GM19452 (cell line): Measurements from ENCODE around the gene LARGE1.
"Not testable (repeated sequence)": the region's sequence is repeated elsewhere in the genome, so short reads cannot be mapped to it uniquely, and the experiment has no call there.

ENCODE experiments used
- ATAC-seq: cut with Tn5 transposase; IDR thresholded peaks from one replicate; pipeline ENCODE4 v1.9.1; 2021; ENCODE audit not compliant: unreplicated experiment

LARGE1 gene

DNA sequence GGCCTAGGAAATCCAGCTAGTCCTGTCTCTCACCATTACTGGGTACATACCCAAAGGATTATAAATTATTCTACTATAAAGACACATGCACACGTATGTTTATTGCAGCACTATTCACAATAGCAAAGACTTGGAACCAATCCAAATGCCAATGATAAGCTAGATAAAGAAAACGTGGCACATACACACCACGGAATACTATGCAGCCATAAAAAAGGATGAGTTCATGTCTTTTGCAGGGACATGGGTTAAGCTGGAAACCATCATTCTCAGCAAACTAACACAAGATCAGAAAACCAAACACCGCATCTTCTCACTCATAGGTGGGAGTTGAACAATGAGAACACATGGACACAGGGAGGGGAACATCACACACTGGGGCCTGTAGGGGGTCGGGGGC is 61.6 kb downstream of the LARGE1 start:
- ATAC-seq, result not testable (repeated sequence)

DNA sequence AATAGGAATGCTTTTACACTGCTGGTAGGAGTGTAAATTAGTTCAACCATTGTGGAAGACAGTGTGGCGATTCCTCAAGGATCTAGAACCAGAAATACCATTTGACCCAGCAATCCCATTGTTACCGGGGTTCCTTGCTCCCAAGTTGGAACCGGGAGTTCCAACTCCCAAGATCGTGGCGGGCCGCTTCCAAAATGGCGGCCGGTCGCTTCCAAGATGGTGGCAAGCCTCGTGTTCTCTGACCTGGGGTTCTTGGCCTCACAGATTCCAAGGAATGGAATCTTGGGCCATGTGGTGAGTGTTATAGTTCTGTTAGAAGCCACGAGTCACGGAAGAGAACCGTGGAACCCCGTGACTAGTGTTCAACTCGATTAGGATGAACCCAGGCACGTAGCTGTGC is 62.5 kb downstream of the LARGE1 start:
- ATAC-seq, result not testable (repeated sequence)

DNA sequence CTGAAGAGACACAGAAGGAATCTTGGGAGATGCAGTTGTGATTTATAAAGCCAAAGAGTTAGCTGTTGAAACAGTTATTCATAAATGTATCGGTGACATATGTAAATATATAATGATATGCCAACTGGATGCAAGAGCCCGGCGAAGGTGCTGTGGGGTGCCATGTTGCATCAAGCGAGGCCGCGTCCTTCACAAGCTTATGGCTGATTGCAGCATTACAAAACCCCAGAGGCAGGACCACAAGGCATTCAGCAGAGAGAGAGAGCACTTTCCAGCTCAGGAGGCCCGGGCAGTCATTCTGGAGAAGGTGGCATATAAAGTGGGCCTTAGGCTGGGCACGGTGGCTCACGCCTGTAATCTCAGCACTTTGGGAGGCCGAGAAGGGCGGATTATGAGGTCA is 65.6 kb downstream of the LARGE1 start:
- no peak for ATAC-seq

DNA sequence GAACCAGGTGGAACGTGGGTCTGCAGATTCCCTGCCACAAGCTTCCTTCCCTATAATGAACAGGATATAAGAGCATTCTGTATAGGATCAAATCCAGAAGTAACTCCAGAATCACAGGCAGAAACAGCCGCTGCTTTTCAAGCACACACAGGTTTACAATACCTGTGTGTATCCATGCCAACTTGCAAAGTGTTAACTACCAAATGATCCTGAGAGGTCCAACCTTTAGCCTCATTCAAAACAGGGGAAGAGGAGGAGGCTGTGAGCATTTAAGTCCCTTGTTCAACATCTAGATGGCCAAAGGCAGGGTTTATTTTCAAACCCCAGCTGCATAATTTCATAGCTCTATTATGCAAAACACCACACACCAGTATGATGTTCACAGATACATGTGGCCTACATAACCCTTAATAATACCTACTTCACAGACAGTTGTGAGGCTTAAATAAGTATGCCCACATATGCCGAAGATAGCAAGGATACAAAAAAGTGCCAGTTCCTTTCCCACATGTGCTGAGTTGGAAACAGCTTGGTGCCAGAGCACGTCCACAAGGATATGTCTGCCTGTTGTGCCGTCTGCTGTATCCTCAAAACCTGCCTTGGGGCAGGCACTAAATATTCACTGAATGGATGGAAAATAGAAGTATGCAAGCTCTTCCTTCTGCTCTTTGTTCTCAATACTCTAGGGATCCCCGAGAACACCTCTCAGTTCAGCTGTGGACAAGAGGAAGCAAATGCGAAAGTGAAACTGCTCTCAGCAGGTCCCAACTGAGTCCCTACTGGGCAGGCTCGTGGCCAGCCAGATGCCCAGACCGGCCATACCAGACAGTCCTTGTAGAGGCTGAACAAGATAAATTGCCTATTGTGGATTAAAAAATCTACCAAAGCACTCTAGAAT is 66.8 kb downstream of the LARGE1 start:
- ATAC-seq, result peak; percentile 90

DNA sequence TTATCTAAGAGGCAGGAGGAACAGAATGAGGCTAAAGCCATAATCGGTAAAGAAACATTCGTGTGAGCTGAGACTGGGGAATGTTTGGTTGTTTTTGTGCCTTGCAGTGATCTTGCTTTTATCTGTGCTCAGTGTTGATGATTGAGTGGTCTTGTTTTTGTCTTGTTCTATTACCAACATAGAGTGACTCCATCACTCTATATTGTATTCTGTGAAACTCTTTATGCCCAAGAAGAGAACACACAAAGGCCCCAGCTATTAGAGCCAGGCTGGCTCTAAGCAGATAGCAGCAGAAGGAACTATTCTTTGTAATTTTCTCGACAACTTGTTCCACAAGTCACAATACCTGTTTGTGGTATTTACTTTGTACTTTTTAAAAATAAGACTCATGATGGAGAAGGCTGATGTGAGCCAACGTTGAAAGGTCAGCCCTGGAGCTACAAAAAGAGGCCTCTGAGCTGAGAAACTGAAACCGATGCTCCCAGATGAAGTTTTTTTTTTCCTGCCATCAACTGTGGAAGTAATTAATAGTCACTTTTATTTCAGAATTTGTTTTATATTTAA is 68.4 kb downstream of the LARGE1 start:
- ATAC-seq, result no peak

DNA sequence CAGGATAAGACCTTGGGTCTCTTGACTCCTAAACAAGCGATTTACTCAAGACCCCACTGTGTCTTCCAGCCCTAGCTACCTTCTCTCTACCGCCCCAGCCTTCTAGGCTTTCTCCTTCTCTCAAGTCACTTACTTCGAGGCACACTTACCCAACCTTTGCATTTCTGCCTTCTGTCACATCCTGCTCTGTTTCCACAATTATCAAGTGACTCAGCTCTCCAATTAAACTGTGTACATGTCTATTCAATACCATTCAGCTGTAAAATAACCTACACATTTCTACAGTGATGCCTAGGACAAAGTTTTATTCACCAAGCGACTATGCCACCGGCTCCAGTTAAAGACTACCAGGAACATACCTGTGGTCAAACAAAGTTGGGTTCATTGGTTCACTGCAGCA is 69.0 kb downstream of the LARGE1 start:
- no peak for ATAC-seq

DNA sequence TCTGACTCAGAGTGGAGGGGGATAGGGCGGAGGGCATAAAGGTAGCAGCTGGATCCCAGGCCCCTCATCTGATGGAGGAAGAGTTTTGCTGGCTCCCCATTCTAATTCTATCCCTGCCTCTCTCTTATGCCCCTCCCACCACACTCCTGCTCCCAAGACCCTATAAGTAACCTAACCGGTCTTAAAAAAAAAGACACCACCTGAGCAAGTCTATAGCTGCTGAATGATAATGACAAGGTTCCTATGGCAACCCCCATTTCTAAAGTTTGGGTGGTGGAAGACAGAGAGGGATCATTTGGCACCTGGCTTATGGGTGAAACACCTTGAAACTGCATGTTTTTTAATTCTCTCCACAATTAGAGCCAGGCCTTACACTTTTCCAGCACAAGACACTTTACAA is 69.6 kb downstream of the LARGE1 start:
- no peak for ATAC-seq

DNA sequence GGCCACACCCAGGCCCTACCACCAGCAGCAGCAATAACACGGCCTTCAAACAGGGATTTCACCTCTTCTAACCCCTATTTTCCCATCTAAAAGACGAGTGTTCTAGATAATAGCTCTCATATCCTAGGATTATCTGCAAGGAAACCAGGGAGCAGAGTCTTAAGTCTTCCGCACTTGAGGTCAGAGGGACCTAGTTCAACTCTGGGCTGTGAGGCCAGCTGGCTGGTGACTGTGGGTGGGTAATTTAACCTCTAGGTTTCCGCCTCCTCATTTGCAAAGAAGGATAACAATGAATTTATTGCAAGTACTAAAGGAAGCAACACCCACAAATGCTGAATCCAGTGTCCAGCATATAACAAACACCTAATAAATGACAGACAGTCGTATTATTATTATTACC is 70.1 kb downstream of the LARGE1 start:
- no peak for ATAC-seq

DNA sequence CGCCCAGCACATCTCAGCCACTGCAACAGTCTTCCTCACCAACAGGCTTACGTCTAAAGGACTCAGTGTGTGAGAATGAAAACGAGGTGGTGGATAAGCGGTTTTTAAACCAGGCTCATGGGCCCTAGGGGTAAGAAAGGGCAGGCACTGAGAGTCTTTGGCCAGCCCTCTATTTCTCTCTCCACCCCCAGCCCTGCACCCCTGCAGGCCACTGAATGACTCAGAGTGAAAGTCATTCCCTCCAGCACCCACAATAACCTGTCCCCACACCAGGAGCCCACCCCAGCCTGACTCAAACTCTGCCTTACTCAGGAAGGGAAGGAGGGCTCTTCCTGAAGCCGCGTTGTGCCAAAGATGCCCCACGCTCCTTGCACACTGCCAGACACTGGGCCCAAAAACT is 72.0 kb downstream of the LARGE1 start:
- ATAC-seq, result no peak

DNA sequence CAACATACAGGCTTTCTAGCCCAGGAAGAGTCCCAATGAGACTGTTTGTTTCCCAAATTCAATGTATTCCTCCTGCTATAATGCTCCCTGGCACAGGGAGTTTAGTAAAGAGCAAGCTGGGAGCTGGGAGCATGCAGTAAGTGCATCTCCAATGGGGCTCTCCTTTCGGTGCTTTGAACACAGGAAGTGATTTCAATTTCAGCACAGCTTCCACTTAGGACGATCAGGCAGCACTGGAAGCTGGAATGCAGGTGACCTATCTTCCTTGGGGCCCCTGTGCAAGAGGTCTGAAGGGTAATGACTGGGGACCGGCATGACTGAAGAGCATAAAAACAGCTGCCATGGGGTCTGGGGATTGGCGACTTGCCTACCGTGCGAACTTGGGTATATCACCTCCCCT is 76.0 kb downstream of the LARGE1 start:
- ATAC-seq, result no peak

DNA sequence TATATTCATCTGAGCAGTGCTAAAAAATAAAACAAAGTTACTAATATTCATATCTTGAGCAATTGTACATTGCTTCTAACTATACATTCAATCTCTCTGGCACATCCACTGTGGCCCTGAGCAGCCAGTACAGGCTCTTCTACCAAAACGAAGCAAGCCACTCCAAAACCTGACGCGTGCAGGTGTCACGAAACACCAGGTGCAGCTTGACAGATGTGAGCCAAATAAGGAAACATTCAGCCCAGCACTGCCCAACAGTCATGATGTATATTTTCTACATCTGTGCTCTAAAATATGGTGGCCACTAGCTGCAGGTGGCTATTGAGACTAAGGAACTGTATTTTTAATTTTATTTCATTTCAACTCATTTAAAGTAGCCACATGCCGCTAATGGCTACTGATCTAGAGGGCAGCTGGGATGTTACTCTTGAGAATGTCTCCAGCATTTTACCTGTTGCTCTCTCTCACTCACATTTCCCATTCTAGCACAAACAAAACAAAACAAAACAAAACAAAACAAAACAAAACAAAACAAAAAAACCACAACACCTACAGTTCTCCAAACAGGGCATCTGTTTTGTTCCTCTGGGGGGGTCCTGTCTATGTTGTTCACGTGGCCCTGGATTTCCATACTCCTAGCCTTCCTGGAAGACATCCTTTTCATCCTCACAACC is 77.7 kb downstream of the LARGE1 start:
- peak; percentile 69 for ATAC-seq

DNA sequence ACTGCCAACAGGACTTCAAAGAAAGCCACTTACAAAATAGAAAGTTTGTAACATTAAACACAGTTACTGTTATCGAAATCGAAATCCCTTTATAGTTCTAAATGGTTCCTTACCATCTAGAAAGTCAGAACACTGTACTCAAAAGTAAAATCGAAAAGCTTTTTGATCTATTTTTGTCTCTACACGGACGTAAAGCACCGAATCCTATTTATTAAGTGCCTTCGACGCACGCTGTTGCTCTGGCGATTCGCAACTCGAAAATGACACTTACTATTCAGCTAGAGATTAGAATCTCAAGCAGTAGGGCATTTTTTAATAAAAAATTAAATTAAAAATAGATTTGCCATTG is 78.3 kb downstream of the LARGE1 start:
- peak; percentile 66 for ATAC-seq

DNA sequence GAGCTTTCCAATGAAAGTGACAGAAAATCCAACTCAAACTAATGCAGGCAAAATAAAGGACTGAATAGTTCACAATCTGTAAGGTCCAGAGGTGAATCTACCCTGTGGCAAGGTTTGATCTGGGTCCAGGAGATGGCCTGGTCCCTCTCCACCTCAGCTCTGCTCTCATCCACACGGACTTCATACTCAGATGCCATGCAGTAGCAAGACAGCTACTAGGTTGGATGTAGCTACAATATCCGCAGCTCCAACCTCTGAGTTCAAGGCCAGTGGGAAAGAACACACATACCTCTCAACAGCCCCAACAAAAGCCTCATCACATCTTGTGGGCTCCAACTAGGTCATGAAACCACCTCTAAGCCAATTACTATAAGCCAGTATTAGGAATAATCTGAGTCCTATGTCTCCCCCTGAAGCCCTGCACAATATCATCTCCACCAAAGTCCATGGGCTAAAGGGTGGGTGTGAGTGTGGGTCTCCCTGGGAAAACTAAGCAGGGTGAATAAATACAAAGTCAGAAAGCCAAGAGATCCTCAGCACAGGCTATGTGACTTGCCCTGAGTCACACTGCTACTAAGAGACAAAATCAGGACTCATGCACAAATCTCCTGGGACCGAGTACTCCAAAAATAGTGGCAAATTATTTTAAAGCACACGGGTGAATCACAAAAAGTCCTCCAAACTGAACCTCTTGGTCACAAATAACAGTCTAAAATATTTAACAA is 78.8 kb downstream of the LARGE1 start:
- ATAC-seq, result peak; percentile 45

DNA sequence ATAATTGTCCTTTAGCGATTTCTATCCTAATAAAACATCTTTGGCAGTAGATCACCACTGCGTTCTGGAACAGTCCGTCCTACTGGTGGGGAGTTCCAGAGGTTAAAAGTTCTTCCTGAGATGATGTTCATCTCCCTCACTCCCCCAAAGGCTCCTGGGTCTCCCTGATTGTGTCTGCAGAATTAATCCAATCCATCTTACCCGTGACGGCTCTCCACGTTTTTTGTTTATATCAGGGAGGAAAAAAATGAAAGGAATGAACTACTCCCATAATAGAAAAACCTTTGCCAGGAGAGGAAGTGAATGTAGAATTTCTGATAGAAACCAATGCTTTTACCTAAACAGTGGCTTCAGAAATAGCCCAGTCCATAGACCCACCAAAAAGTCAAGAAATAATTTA is 81.6 kb downstream of the LARGE1 start:
- ATAC-seq, result no peak

DNA sequence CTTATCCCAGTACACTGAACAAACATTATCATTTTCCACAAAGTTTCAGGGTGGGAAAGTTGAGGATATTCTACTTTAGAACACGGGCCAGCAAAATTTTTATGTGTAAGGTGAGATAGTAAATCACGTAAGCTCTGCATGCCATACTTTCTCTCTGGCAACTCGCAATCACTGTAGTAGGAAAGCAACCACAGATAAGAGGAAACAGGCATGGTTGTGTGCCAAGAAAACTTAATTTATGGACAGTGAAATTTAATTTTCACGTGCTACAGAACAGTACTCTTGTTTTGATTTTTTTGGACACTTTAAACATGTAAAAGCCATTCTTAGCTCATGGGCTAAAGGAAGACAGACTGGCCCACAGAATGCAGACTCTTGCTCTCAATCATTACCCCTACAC is 82.5 kb downstream of the LARGE1 start:
- no peak for ATAC-seq

DNA sequence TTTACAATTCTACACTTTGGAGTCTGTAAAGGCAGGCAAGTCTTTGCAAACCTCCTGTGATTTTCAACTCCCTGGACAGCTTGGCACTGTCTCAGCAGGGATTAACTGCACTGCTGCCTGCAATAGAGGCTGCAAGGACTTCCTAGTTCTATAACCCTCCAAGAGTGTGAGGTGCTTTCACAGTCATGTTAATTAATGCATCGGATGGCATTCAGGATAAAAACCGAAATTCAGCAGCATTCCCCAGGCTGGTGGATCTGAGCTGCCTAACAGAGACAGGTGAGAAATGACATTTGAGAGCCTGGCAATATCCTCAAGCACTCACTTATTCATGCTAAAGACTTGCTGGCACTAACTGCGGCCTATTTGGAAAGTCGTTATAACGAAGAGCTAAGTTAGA is 85.0 kb downstream of the LARGE1 start:
- no peak for ATAC-seq

DNA sequence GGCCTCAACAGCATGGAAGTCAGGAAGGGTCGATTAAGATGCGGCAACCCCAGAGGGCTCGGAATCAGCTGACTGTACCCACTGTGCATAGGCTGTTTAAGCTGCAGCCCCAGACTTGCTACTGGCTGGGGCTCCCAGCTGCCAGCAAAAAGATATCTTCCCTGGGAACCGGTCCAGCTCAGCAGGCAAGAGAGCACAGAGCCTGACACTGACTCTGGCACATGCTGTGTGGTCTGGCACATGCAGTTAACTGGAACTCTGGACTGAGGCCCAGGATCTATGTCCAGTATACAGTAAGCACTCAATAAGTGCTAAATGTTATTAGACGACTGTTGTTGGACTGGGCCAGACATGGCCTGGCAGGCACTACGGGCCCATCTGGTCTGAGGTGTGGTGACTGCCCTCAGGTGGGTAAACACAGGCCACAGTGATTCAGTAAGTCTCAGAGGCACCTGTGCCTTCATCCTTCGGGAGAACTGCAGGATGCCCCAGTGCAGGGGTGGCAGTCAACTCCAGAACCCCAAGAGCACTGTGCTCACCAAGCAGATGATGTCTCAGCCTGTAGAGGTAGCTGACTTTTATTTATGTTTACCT is 87.6 kb downstream of the LARGE1 start:
- ATAC-seq, result no peak

DNA sequence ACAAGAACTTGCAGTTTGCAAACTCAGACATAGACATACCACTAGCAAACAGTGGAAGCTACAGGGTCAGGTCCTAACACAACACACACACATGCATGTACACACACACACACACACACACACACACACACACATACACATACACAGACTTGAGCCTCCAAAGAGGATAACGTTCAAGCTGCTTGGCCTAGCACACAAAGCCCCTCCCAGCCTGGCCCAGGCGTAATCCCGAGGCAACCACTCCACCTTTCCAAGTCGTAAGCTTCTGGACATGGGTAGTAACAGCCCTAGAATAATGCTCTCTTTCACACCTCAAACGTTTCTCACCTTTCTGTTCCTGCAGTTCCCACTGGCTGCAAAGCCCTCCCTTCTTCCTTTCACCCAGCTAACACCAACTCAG is 88.6 kb downstream of the LARGE1 start:
- ATAC-seq, result no peak

DNA sequence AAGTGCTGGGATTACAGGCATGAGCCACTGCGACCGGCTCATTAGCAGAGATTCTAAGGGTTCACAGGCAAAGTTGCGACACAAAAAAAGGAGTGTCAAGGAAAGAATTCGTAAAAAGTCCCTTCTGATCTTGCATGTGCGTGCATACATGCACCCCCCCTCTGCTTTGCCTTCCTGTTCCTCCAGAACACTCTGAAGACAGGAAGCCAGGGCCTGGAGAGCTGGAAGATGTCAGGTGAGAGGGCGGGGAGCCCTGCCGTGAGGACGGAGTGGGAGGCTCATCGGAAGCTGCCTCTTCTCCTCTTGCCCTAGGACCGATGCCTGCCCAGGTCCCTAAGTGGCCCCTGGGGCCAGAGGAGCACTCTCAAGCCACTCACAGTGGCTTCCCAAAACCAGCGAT is 89.1 kb downstream of the LARGE1 start:
- ATAC-seq, result no peak

DNA sequence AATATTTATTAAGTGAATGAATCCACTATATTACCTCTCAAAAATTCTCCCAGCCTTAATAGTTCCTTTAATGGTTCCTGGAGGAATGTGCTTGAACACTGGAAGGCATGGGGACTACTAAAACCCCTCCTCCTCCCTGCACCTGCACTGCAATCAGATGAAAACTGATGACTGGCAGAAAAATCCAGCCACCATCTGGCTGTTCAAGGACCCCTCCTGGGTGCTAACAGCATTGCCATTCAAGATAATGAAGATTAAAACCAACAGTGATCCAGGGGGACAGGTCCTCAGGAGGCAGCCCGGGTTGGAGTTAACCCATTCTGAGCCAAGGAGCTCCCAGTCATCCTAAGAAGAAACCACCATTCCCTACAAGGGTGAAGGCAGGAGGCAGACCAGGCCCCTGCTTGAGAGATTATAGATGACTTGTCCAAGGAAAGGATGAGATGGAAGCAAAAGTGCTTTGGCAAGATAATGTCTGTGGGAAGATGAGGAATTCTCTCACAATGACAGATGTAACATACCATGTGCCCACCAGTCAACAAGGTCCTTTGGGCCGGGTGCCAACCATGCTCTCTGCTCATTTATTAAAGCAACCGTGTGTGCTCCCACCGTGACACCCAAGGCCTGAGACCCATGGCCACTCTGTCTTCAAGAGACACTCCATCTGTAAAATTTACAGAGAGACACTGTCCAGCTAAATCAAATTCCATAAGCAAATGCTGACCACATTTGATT is 90.6 kb downstream of the LARGE1 start:
- ATAC-seq, result no peak

DNA sequence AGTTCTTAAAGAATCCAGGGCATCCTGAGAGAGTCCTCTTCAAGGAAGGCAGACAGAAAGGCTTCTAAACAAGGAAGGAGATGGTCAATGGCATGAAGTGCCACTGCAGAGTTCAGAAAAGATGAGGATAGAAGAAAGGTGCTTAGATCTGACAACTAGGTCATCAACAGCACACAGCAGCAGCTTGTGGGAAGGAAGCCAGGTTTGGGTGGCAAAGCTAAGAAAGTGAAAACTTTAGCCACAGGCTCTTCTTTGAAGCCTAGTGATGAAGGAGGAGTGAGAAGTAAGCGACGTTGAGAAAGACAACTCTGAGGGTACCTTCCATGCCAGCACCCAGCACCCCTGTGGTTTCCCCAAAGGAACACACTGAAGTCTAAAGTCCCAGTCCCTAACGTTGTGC is 92.0 kb downstream of the LARGE1 start:
- ATAC-seq, result no peak
